NCI-H748 treated with DMSO at 0.1 percent for 48 hours (cell line): Measurements from ENCODE around the gene DDX53.

Experiments used
- DNase-seq: peaks from one replicate; lab custom pipeline; 2025; lab: John Stamatoyannopoulos, UW

Gene DDX53

DNA sequence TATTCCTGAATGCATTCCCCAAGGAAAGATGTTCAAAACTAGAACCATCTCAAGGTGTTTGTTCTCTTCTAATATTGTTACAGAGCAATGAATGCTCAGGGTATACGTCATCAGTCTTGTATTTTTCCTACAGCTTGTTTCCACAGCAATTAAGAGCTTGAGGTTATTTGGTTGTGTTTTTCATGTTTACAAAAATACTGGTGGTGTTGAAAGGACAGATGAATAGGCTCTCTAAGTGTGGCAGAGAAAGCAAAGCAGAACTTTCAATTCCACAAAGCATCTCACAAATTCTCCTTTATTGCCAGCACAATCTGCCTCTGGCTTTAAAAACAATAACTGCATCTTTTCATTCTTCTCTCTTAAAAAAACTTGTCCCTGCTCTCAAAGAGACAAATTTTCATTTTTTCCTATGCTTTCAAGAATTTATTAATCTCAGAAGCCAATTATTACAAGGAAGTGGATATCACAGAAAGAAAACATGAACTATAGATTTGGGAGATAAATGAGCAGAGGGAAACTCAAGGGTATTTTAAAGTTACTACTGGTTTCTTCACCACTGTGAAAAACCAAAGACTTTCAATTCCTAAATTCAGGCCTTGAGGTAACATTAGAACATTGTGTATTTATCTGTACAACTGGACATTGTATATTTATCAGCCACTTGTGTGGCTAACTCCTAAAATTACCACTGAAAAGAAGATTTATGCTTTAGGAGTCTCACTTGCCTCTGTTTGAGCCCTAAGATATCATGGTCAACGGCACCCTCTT is 49.2 kb downstream of the DDX53 start:
- no peak for DNase-seq

DNA sequence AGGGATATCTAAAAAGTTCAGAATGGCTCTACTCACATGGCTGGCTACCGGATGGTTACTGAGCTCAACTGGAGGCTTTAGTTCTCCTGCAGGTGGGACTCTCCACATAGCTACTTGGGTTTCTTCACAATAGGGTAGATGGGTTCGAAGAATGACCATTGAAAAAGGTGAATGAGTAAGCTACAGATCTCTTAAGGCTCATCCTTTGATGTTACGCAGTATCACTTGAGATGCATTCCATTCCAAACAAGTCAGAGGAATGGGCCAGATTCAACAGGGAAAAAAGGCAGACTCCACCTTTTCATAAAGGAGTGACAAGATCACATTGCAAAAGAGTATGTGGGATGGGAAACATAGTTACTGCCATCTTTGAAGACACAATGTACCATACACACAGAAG is 52.6 kb downstream of the DDX53 start:
- DNase-seq, result no peak
